DMS53 (cell line): ENCODE results near the gene ARHGAP26.

Source experiments
- DNase-seq: peaks from one replicate; lab custom pipeline; 2025; lab: John Stamatoyannopoulos, UW

The ARHGAP26 gene

GRCh38 chr5:142814122-142814521 lies 43.9 kb downstream of the ARHGAP26 start:
- no peak for DNase-seq

- no peak for DNase-seq
Measured at GRCh38 chr5:142815469-142815868, 45.3 kb downstream of the ARHGAP26 start.

GRCh38 chr5:142816531-142817430 lies 46.6 kb downstream of the ARHGAP26 start:
- DNase-seq = no peak

- no peak for DNase-seq
Measured at GRCh38 chr5:142817949-142818431, 47.8 kb downstream of the ARHGAP26 start.

- DNase-seq = peak; percentile 9
Measured at GRCh38 chr5:142819292-142819691, 49.1 kb downstream of the ARHGAP26 start.

- DNase-seq = no peak
Measured at GRCh38 chr5:142819825-142820224, 49.6 kb downstream of the ARHGAP26 start.

GRCh38 chr5:142820447-142820846 lies 50.3 kb downstream of the ARHGAP26 start:
- no peak for DNase-seq

- DNase-seq = peak; percentile 9
Measured at GRCh38 chr5:142821034-142821732, 51.0 kb downstream of the ARHGAP26 start.

- DNase-seq = peak; percentile 49
Measured at GRCh38 chr5:142821733-142822487, 51.7 kb downstream of the ARHGAP26 start.

GRCh38 chr5:142823126-142823525 lies 52.9 kb downstream of the ARHGAP26 start:
- no peak for DNase-seq

GRCh38 chr5:142823806-142824205 lies 53.6 kb downstream of the ARHGAP26 start:
- DNase-seq = no peak

GRCh38 chr5:142824391-142824790 lies 54.2 kb downstream of the ARHGAP26 start:
- DNase-seq = no peak

- no peak for DNase-seq
Measured at GRCh38 chr5:142825378-142826089, 55.4 kb downstream of the ARHGAP26 start.

GRCh38 chr5:142826093-142826492 lies 55.9 kb downstream of the ARHGAP26 start:
- no peak for DNase-seq

- peak; percentile 30 for DNase-seq
Measured at GRCh38 chr5:142826741-142827492, 56.7 kb downstream of the ARHGAP26 start.

GRCh38 chr5:142827934-142828576 lies 57.9 kb downstream of the ARHGAP26 start:
- DNase-seq = no peak

- DNase-seq = no peak
Measured at GRCh38 chr5:142828797-142829535, 58.8 kb downstream of the ARHGAP26 start.

GRCh38 chr5:142829801-142830220 lies 59.6 kb downstream of the ARHGAP26 start:
- no peak for DNase-seq

- DNase-seq = peak; percentile 56
Measured at GRCh38 chr5:142830241-142831008, 60.2 kb downstream of the ARHGAP26 start.
